Measurements from ENCODE around the gene ANK2.

Gene ANK2

GRCh38 chr4:113083346-113083745, 33.9 kb downstream of the ANK2 start:
- no peak overlapping the region for H3K27ac ChIP-seq
- DNase-seq (ENCODE audit: low spot score): no peak
- no peak for TF ChIP-seq CTCF (IDR thresholded peaks at IDR 0.05)
- H3K4me3 ChIP-seq: no peak overlapping the region

- Histone ChIP-seq H3K27ac (no peak overlapping the region), H3K4me3 (no peak overlapping the region)
- no peak for TF ChIP-seq CTCF (IDR thresholded peaks at IDR 0.05)
- DNase-seq (ENCODE audit: low spot score): no peak
These were observed 36.8 kb downstream of the ANK2 start for GRCh38 chr4:113086172-113086695.

- Histone ChIP-seq H3K27ac (no peak overlapping the region), H3K4me3 (no peak overlapping the region)
- no peak for TF ChIP-seq CTCF (IDR thresholded peaks at IDR 0.05)
- DNase-seq (ENCODE audit: low spot score): no peak
These were observed 38.6 kb downstream of the ANK2 start for GRCh38 chr4:113088050-113088449.

- Histone ChIP-seq H3K4me3 (no peak overlapping the region), H3K27ac (no peak overlapping the region)
- DNase-seq (ENCODE audit: low spot score): no peak
- no peak for TF ChIP-seq CTCF (IDR thresholded peaks at IDR 0.05)
These were observed 41.5 kb downstream of the ANK2 start for GRCh38 chr4:113090954-113091353.

GRCh38 chr4:113094331-113094730, 44.9 kb downstream of the ANK2 start:
- Histone ChIP-seq H3K27ac (no peak overlapping the region), H3K4me3 (no peak overlapping the region)
- no peak for DNase-seq (ENCODE audit: low spot score)
- TF ChIP-seq CTCF (IDR thresholded peaks at IDR 0.05): no peak

- DNase-seq (ENCODE audit: low spot score): no peak
- peak; percentile 14 for TF ChIP-seq CTCF (IDR thresholded peaks at IDR 0.05)
These were observed 45.3 kb downstream of the ANK2 start for GRCh38 chr4:113094802-113095201.

GRCh38 chr4:113101669-113102068, 52.2 kb downstream of the ANK2 start:
- no peak for TF ChIP-seq CTCF (IDR thresholded peaks at IDR 0.05)
- DNase-seq (ENCODE audit: low spot score): no peak
- Histone ChIP-seq H3K27ac (no peak overlapping the region), H3K4me3 (no peak overlapping the region)

More at GRCh38 chr4:113094802-113095201, 45.3 kb downstream of the ANK2 start:
- no peak overlapping the region for H3K27ac ChIP-seq
- no peak overlapping the region for H3K4me3 ChIP-seq

Measured in coronary artery (tissue), 2 donors.